ENCODE results near the gene CEP72.
"Not testable (repeated sequence)": the region's sequence is repeated elsewhere in the genome, so short reads cannot be mapped to it uniquely, and the experiment has no call there.

Gene CEP72

DNA sequence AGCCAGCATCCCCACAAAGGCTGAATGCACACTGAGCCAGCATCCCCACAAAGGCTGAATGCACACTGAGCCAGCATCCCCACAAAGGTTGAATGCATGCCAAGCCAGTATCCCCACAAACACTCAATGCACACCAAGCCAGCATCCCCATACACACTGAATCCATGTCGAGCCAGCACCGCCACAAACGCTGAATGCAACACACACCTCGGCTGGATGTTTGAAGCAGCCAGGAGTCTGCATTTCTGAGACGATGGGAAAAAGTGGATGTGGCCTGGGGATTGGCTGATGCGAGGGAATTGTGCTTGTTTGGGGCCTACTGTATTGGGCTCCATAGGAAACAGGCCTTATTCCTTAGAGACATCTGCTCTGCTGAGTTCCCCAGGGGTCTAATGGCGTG is 30.9 kb upstream of the CEP72 start:
- no peak for FAIRE-seq

DNA sequence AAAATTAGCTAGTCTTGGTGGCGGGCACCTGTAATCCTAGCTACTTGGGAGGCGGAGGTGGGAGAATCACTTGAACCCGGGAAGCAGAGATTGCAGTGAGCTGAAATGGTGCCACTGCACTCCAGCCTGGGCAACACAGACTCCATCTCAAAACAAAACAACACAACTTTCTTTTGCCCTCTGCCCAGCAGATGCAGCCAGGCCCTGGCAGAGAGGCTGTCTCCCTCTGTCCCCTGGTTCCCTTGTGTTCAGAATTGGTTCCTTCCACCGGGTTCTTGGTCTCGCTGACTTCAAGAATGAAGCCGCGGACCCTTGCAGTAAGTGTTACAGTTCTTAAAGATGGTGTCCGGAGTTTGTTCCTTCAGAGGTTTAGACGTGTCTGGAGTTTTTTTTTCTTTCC is 30.2 kb upstream of the CEP72 start:
- no peak for FAIRE-seq

DNA sequence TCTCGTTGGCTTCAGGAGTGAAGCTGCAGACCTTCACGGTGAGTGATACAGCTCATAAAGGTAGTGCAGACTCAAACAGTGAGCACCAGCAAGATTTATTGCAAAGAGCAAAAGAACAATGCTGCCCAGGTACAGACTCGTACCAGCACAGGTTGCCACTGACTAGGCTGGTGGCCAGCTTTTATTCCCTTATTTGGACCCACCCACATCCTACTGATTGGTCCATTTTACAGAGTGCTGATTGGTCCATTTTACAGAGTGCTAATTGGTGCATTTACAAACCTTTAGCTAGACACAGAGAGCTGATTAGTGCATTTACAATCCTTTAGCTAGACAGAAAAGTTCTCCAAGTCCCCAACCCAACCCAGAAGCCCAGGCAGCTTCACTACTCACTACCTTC is 29.7 kb upstream of the CEP72 start:
- not testable (repeated sequence) for FAIRE-seq

DNA sequence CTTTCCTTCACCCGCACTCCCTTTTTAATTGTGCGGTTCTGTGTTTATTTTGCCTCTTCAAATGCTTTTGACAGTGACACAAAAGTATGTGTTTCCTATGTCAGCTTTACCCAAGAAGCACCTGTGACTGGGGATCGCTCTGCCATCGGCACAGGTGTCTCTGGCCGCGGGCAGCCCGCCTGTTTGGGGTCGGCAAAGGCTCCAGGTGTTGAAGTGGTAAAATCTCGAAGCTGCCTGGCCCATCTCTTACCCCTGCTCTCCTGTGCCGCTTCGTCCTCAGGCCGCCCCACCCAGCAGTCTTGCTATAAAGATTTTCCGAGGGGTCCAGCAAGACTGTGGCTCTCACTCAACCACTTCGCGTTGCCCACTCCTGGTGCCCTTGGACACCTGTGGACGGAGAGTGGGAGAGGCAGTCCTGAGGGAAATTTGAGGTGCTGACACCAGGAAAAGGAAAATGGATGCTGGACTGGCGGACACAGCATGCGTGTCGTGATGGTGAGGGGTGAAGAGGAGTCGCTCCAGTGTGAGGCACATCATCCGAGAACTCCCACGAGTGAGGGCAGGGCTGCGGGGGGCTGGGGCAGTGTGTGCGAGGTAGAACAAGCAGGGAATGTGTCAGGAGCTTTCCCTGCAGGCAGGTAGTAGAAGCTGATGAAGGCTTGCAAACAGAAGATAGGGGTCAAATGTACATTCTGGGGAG is 29.1 kb upstream of the CEP72 start:
- FAIRE-seq = no peak

DNA sequence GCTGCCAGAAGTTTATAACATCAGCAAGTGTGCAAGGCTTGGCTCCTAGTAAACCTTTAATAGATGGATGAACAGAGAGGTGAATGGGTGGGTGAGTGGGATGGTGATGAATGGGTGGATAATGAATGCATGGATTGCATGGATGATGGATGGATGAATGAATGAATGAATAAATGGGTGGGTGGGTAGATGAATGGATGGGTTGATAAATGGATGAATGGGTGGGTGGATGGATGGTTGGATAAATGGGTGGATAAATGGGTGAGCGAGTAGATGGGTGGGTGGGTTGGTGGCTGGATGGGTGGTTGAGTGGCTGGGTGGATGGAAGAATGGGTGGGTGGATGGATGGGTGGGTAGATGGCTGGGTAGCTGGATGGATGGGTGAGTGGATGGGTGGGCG is 28.5 kb upstream of the CEP72 start:
- no peak for FAIRE-seq

DNA sequence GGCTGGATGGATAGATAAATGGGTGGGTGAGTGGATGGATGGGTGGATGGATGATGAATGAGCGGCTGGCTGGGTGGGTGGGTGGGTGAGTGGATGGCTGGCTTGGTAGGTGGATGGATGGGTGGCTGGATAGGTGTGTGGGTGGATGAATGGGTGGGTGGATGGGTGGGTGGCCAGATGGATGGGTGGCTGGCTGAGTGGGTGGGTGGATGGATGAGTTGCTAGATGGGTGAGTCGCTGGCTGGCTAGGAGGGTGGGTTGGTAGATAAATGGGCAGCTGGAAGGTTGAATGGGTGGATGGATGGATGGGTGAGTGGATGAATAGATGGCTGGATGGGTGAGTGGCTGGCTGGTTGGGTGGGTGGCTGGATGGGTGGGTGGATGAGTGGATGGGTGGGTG is 27.9 kb upstream of the CEP72 start:
- FAIRE-seq = no peak

DNA sequence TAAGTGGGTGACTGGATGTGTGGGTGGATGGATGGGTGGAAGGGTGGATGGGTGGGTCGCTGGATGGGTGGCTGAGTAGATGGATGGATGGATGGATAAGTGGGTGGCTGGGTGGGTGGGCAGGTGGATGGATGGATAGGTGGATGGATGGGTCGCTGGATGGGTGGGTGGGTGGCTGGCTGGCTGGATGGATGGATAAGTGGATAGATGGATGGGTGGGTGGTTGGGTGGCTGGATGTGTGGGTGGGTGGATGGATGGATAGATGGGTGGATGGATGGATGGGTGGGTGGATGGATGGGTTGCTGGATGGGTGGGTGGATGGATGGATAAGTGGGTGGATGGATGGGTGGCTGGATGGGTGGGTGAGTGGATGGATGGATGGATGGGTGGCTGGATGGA is 27.3 kb upstream of the CEP72 start:
- FAIRE-seq = no peak

DNA sequence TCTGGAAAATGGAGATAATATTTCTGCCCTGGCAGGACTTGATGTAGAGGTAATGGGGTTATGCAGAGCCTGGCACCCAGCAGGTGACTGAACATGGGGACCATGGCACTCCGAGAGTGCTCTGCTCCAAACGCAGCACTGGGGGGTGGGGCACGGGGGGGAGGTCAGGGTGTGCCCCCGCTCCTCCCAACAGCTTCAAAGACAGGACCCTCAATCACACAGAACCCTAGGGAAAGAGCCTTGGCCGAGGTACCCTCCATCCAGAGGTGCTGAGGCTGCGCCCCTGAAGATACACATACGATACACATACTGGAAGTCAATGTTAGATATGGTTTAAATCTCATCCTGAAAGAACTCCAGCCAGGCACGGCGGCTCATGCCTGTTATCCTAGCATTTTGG is 26.6 kb upstream of the CEP72 start:
- no peak for FAIRE-seq

DNA sequence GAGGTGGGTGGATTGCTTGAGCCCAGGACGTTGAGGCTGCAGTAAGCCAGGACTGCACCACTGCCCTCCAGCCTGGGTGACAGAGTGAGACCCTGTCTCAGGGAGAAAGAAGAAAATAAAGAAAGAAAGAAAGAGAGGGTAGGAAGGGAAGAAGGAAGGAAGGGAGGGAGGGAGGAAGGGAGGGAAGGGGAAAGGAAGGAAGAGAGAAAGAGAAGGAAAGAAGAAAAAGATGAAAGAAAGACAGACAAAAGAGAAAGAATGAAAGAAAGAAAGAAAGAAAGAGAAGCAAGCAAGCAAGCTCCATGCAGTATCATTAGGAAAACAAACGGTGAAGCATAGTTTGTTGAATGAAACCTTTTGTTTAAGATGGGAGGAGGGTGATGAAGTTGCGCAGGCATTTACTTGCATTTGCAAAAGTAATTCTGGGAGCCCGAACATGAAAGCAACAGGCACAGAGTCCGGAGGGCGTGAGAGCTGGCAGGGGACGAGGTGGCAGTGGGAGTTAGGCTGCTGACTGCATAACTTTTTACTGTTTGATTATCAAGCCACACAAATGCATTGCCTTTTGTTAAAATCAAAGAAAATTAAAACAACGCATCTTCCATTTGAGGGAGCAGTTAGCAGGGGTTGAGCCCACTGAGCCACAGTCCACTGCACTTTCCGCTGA is 26.0 kb upstream of the CEP72 start:
- no peak for FAIRE-seq

DNA sequence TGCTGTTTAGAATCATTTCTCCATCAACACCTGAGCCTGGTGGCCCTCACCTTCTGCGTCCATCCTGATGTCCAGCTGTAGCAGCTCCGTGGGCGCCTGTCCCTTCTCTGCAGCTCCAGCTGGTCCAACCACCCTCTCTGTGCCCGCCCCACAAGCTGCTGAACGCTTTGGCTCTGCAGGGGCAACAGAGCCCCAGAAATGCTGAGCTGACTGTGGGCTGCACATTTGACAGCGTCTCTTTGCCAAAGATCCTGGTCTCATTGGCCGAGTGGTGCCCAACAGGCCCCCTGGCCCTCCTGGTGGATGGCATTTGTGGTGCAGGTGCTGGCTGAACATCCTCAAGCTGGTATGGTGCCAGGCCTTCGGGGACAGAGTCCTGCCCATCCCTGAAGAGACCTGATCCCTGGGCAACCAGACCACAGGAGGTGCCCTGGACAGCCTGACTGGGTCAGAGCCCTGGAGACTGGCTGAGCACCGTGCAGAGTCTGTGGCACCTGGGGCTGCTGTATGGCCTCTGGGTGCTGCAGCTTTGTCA is 25.3 kb upstream of the CEP72 start:
- FAIRE-seq = no peak

DNA sequence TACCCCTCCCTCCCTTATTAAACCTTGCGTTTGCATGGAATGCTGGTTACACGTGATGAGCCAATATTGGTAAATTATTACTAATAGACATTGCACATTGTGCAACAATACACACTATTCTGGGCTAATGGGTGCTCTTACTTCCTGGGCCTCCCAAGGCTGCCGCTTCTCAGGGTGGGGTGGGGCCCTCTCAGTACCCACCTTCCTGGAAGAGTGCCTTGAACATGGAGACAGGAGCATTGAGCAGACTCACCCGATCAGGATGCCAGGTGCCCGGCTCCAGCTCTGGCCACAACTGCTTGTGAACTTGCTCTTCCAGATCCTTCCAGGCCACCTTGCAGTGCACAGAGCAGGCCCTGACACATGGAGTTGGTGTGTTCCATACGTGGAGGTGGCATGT is 24.7 kb upstream of the CEP72 start:
- no peak for FAIRE-seq

DNA sequence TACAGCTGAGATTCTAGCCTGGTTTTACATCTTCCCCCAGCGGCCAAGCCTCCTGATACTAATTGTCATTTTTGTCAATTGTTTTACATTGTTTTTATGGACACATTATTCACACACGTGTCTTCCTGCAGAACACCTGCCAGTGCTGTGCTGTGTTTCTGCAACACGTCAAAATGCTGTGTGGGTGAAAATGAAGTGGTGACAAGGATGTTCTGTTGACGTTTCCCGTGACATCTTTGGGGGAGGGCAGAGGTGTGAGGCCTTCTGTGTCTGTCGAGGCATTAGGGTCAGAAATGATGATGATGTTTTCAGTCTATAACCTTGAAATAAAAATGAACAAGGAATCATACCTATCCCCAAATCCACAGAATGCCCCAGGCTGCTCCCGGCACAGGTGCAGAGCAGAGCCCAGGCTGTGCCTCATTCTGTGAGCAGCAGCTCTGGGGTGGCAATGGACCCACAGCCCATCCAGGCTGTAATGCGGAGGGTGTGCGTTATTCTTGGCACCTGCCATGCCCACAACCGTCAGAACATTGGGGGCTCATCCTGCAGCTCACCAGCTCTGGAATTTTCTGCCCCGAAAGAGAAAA is 23.6 kb upstream of the CEP72 start:
- no peak for FAIRE-seq

DNA sequence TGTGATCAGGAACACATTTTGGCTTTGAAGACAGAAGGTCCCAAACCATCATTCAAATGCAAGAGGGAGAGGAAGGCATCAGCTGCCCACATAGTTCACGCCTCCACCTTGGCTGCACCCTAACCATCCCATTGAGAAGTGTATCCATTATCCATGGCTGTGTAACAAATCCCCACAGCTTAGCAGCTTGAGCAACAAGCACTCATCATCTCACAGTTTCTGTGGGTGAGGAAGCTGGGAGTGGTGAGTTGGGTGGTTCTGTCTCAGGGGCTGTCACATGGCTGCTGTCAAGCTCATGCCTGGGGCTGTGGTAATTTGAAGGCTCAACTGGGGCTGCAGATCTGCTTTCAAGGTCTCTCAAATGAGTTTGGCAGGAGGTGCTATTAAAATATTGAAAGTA is 23.0 kb upstream of the CEP72 start:
- FAIRE-seq = no peak

DNA sequence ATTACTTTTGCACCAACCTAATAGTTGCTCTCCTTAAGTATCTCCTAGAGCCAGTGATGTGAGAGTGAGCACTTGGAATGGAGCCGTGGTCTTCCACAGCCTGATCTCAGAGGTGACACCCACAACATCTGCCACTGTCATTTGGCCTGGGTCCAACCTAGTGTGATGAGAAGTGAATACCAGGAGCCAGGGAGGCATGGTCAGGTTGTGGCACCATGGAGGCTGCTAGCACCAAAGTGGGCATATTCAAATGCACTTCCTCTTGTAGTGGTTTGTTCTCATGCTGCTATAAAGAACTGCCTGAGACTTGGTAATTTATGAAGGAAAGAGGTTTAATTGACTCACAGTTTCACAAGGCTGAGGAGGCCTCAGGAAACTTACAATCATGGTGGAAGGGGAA is 22.6 kb upstream of the CEP72 start:
- no peak for FAIRE-seq

DNA sequence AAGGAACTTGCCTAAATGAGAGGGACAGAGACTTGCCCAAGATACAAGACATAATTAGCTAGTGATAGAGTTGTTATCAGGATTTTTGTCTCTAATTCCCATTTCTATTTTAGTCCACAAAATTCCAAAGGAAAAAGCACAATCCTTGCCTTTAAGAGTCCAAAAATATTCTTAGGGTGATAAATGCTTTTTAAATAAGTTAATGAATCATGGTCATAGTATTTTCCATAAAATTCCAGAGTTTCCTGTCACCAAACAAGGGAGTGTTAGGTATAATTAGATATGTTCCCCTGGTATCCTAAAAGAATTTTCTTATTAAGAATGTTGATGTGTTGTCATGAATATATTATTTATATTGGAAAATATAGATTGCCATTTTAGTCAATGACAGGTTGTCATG is 21.8 kb upstream of the CEP72 start:
- no peak for FAIRE-seq

DNA sequence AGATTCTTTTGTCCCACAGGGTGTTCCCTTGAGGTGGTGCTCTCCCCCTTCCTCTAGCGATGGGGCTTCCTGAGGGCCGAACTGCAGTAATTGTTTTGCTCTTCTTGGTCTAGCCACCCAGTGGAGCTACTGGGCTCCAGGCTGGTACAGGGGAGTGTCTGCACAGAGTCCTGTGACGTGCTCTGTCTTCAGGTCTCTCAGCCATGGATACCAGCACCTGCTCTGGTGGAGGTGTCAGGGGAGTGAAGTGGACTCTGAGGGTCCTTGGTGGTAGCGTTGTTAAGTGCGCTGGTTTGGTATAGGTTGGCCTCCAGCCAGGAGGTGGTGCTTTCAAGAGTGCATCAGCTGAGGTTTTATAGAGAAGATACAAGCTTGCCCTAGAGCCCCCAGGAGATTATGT is 20.4 kb upstream of the CEP72 start:
- FAIRE-seq = no peak

DNA sequence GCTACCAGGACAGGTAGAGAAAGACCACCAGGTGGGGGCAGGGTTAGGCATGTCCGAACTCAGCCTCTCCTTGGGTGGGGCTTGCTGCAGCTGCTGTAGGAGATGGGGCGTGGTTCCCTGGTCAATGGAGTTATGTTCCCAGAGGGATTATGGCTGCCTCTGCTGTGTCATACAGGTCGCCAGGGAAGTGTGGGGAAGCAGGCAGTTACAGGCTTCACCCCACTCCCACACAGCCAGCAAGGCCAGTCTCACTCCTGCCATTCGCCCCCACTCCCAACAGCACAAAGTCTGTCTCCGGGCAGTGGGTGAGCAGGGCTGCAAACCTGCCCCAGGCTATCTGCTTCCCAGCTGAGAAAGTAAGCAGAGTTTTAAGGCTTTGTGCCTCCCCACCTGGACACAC is 20.0 kb upstream of the CEP72 start:
- no peak for FAIRE-seq

DNA sequence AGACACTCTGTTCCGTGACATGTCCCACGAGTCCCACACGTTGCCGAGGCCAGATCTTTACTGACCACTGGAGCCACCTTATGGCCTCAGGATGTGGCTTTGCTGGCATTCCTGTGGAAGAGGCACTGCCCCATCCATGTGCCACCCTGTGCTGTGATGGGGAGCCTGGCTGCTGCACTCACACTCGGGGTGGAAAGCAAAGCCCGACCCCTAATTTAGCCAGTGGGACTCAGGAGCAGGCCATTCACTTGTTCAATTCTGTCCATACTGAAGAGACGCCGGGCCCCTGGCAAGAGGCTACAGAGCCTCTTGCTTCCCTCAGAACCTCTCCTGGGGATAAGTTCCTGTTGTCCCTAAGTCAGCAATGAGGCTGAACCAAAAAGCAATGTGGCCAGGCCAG is 18.6 kb upstream of the CEP72 start:
- FAIRE-seq = no peak

DNA sequence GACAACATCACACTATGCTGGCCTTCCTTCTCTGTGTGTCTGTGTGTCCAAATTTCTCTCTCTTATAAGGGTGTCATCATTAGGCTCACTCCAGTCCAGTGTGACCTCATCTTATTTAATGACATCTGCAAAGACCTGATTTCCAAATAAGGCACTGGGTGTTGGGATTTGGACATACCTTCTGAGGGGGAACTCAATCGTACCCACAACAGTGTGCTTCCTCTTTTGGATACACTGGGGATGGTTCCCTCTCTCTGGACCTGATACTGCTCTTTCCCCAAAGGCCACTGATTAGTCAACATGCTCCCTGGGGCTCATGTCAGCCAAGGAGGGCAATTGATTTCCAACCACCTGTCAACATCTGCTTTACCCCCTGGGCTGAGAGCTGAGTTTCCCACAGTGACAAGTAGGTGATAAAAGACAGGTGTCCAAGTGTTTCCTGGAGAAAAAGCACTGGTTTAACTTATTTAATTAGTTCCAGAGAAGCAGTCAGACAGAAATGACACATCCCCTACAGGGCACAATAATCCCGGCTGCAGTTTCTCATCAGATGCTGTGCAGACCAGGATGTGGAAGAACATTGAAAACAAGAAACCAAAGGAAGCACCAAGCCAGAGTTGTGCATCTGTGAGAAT is 17.8 kb upstream of the CEP72 start:
- FAIRE-seq = no peak

DNA sequence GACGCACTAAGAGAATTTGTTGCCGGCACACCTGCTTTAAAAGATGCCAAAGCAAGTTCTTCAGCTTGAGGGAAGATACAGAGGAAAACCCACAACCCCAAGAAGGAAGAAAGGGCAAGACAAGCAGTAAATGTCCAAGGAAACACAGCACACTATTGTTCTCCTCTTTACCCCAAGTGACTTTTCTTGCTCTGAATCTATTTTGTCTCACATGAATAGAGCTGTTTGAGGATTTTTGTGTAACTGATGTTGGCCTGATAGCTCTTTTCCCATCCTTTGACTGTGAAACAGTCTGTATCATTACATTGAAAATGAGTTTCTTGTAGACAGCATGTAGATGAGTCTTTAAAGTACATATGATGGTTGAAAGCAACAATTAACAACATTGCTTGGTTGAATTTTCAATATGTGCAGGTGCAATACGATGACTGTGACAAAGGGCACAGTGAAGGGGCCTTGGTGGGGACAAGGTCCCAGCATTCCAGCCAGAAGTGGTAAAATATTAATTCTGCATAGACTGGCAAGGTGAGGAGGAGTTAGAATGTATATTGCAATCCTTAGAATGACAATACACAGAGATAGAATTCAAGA is 16.8 kb upstream of the CEP72 start:
- no peak for FAIRE-seq

DNA sequence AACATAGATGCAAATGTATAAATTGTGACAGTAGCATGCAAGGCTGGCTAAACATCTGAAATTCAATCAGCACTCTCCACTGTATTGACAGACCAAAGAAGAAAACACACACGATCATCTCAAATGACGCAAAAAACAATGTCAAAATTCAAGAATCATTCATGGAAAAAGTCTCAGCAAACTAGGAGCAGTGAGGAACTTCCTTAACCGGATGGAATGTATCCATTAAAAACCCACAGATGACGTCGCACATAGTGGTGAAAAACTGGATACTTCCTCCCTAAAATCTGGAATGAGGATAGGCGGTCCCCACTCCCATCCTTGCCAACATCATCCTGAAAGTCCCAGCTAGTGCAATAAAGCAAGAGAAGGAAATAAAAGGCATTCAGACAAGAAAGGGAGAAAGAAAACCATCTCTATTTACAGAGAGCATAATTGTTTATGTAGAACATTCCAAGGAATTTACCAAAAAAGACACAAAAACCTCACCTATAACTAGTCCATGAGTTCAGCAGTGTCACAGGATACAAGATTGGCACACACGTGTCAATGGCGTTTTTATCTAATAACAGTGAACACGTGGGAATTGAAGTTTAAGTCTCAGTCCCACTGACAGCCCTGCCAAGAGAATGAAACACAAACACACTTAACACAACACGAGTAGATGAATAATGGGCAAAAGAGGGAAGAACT is 14.1 kb upstream of the CEP72 start:
- no peak for FAIRE-seq

DNA sequence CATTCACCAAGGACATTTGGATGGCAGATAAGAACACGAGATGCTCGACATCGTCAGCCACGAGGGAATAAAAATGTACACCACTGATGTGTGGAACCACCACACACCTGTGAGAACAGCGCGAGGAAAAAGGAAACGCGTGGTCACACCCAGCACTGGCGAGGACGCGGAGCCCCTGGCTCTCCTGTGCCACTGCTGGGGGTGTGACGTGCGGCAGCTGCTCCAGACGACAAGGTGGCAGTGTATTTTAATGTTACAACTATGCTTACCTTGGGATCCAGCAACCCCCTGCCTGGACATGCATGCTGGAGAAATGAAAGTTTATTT is 13.6 kb upstream of the CEP72 start:
- no peak for FAIRE-seq

Measured in islet of Langerhans (tissue), 1 donor.